Liver (tissue), 3 donors: ENCODE results near the gene ARPIN.
A peak's percentile ranks its signal among the peaks of the same experiment; 100 is the strongest.

Experiments used
- HNF4A ChIP-seq, 2 donors: conservative IDR thresholded peaks; 2 replicates each; pipeline ENCODE4 v1.6.1; 2016; ENCODE audit warnings: antibody characterized with exemption in 2 of 2, mild to moderate bottlenecking in 2 of 2
- TAF1 ChIP-seq: conservative IDR thresholded peaks from 2 replicates; pipeline ENCODE4 v1.6.1; 2016; ENCODE audit warnings: antibody characterized with exemption, mild to moderate bottlenecking
- TF ChIP-seq, protein P1 (sequence below): fragments of 150-350 bp; IDR thresholded peaks from 2 replicates; pipeline ENCODE4 v1.5.1; 2017; ENCODE audit warnings: improper control_type of control experiment, low read depth, low read length; ENCODE audit not compliant: missing input control
- donor health status: healthy.
- donor health status: healthy.

GRCh38 chr15:89864958-89865739 lies 47.6 kb downstream of the ARPIN start:
- TF ChIP-seq HNF4A (conservative IDR thresholded peaks at IDR 0.05) (peak; percentile 54 to 83), TAF1 (no peak)
- TF ChIP-seq, protein P1, sequence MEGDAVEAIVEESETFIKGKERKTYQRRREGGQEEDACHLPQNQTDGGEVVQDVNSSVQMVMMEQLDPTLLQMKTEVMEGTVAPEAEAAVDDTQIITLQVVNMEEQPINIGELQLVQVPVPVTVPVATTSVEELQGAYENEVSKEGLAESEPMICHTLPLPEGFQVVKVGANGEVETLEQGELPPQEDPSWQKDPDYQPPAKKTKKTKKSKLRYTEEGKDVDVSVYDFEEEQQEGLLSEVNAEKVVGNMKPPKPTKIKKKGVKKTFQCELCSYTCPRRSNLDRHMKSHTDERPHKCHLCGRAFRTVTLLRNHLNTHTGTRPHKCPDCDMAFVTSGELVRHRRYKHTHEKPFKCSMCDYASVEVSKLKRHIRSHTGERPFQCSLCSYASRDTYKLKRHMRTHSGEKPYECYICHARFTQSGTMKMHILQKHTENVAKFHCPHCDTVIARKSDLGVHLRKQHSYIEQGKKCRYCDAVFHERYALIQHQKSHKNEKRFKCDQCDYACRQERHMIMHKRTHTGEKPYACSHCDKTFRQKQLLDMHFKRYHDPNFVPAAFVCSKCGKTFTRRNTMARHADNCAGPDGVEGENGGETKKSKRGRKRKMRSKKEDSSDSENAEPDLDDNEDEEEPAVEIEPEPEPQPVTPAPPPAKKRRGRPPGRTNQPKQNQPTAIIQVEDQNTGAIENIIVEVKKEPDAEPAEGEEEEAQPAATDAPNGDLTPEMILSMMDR: no peak
